ENCODE results near the gene GSS.

DNA sequence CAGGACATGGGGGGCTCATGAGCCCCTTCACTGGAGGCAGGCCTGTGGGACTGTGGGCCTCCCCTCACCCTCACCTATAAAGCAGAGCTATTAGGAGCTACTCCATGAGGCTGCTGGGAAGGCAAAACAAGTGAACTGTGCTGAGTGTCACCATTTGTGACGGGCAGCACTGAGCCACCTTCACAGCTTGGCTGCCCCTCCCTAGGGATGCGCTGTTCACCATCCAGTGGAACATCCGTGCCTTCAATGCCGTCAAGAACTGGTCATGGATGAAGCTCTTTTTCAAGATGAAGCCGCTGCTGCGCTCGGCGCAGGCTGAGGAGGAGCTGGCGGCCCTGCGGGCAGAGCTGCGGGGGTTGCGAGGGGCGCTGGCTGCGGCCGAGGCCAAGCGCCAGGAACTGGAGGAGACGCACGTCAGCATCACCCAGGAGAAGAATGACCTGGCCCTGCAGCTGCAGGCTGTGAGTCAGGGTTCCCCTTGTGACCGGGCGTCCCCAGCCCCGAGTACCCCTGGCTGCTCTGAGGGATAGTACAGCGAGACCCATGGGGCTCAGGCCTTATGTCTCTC, 38.4 kb upstream of the GSS start:
- TF ChIP-seq, protein P1, sequence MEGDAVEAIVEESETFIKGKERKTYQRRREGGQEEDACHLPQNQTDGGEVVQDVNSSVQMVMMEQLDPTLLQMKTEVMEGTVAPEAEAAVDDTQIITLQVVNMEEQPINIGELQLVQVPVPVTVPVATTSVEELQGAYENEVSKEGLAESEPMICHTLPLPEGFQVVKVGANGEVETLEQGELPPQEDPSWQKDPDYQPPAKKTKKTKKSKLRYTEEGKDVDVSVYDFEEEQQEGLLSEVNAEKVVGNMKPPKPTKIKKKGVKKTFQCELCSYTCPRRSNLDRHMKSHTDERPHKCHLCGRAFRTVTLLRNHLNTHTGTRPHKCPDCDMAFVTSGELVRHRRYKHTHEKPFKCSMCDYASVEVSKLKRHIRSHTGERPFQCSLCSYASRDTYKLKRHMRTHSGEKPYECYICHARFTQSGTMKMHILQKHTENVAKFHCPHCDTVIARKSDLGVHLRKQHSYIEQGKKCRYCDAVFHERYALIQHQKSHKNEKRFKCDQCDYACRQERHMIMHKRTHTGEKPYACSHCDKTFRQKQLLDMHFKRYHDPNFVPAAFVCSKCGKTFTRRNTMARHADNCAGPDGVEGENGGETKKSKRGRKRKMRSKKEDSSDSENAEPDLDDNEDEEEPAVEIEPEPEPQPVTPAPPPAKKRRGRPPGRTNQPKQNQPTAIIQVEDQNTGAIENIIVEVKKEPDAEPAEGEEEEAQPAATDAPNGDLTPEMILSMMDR (IDR thresholded peaks at IDR 0.05; ENCODE audit: low read depth, low read length, missing input control): no peak
- TF ChIP-seq YY1 (IDR thresholded peaks at IDR 0.05): no peak
- TF ChIP-seq, protein P2, sequence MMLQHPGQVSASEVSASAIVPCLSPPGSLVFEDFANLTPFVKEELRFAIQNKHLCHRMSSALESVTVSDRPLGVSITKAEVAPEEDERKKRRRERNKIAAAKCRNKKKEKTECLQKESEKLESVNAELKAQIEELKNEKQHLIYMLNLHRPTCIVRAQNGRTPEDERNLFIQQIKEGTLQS (IDR thresholded peaks at IDR 0.05): no peak
- TF ChIP-seq, protein P3, sequence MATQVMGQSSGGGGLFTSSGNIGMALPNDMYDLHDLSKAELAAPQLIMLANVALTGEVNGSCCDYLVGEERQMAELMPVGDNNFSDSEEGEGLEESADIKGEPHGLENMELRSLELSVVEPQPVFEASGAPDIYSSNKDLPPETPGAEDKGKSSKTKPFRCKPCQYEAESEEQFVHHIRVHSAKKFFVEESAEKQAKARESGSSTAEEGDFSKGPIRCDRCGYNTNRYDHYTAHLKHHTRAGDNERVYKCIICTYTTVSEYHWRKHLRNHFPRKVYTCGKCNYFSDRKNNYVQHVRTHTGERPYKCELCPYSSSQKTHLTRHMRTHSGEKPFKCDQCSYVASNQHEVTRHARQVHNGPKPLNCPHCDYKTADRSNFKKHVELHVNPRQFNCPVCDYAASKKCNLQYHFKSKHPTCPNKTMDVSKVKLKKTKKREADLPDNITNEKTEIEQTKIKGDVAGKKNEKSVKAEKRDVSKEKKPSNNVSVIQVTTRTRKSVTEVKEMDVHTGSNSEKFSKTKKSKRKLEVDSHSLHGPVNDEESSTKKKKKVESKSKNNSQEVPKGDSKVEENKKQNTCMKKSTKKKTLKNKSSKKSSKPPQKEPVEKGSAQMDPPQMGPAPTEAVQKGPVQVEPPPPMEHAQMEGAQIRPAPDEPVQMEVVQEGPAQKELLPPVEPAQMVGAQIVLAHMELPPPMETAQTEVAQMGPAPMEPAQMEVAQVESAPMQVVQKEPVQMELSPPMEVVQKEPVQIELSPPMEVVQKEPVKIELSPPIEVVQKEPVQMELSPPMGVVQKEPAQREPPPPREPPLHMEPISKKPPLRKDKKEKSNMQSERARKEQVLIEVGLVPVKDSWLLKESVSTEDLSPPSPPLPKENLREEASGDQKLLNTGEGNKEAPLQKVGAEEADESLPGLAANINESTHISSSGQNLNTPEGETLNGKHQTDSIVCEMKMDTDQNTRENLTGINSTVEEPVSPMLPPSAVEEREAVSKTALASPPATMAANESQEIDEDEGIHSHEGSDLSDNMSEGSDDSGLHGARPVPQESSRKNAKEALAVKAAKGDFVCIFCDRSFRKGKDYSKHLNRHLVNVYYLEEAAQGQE (IDR thresholded peaks at IDR 0.05): no peak
- TF ChIP-seq, protein P4, sequence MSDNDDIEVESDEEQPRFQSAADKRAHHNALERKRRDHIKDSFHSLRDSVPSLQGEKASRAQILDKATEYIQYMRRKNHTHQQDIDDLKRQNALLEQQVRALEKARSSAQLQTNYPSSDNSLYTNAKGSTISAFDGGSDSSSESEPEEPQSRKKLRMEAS (IDR thresholded peaks at IDR 0.05): no peak
- TF ChIP-seq TAF1 (conservative IDR thresholded peaks at IDR 0.05): no peak
- TF ChIP-seq RXRA (IDR thresholded peaks at IDR 0.05): no peak
- TF ChIP-seq GABPA (IDR thresholded peaks at IDR 0.05 in 1 of 2, conservative IDR thresholded peaks at IDR 0.05 in 1 of 2): no peak
- no peak for TF ChIP-seq JUND (IDR thresholded peaks at IDR 0.05)
- TF ChIP-seq HNF4A (conservative IDR thresholded peaks at IDR 0.05): no peak
- TF ChIP-seq, protein P5, sequence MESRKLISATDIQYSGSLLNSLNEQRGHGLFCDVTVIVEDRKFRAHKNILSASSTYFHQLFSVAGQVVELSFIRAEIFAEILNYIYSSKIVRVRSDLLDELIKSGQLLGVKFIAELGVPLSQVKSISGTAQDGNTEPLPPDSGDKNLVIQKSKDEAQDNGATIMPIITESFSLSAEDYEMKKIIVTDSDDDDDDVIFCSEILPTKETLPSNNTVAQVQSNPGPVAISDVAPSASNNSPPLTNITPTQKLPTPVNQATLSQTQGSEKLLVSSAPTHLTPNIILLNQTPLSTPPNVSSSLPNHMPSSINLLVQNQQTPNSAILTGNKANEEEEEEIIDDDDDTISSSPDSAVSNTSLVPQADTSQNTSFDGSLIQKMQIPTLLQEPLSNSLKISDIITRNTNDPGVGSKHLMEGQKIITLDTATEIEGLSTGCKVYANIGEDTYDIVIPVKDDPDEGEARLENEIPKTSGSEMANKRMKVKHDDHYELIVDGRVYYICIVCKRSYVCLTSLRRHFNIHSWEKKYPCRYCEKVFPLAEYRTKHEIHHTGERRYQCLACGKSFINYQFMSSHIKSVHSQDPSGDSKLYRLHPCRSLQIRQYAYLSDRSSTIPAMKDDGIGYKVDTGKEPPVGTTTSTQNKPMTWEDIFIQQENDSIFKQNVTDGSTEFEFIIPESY (IDR thresholded peaks at IDR 0.05): no peak
- TF ChIP-seq SP1 (IDR thresholded peaks at IDR 0.05): no peak
